ENCODE measurements around the gene LAG3. TPM values are rescaled to one million over a fixed set of nuclear protein-coding genes. Genes with fewer than 3 reads are reported as not detected.

The LAG3 gene
- polyA plus RNA-seq, 1 of the 3 experiments (the other 2 are of a cell fraction), result 0.72 TPM

DNA sequence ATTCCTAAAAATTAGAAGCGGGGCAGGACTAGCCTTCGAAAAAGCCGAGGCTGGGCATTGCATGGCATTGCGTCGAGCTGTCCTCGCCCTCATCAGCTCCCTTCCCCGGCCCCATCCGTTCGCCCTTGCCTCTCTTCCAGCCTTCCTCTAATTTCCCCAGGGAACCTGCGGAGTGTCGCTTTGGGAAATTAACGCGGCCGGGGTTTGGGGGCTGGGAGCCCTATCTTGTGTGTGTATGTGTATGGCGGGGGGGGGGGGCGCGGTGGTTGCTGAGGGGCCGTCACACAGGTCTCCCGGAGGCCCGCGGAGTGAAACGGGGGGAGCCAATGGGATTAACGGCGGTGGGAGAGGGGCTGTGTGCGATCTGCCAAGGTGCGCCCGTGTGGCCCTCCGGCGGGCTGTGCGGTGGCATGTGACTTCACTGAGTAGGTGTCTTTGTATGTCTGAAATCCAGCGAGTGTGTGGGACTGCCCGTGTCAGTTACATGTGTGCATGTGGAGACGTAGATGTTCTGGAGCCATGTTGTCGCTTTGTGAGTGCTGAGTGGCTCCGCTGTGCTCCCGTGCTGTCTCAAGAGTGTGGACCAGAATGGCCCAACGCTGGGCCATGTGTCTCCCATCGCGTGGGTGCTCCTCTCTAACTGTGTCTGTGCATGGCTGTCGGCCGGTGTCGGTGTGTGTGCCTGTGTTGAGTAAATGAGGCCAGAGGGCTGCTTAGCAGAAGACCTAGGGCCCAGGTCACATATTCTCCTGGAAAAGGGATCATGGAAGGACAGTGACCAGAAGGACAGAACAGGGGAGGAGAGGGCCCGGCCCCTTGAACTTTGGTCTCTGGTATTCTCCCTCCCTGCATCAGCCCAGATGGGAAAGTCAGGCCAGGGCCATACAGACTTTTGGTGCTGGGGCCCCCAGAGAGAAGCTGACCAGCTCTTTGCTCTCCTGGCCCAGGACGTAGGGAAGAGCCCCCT, 4.7 kb upstream of the LAG3 start:
- Histone ChIP-seq H3K9me2 (no peaks in the 10 kb centered on the region), H3K27me3 (ENCODE audit: insufficient read depth) (no peaks in the 10 kb centered on the region), H3K79me2 (ENCODE audit: insufficient read depth) (peaks cover 40% of the 10 kb centered on the region), H4K20me1 (ENCODE audit: insufficient read depth) (peaks cover 40% of the 10 kb centered on the region), H3K9me3 (no peaks in the 10 kb centered on the region), H3F3A (replicated peaks; ENCODE audit: insufficient read depth) (peaks cover 22% of the 10 kb centered on the region), H2AFZ (ENCODE audit: low read depth) (no peak overlapping the region), H3K4me3 (ENCODE audit: low read depth in 2 of 2, low read length in 1 of 2) (peak overlapping the region; percentile 82 to 93), H3K27ac (ENCODE audit: low read depth in 2 of 2, low read length in 1 of 2) (peak overlapping the region; percentile 14 to 95; a peak in 3 of 4 replicates), H3K4me2 (peak overlapping the region; percentile 96), H3K9ac (peak overlapping the region; percentile 90), H3K36me3 (replicated peaks in 1 of 2; ENCODE audit: control insufficient read depth in 1 of 2, insufficient read depth in 2 of 2, low read length in 1 of 2) (peaks cover 17 to 20% of the 10 kb centered on the region in 2 experiments), H3K4me1 (ENCODE audit: control insufficient read depth in 1 of 2, insufficient read depth in 2 of 2, low read depth in 1 of 2, low read length in 1 of 2) (peaks cover 22 to 54% of the 10 kb centered on the region in 2 experiments)
- CTCF ChIA-PET, result interaction anchor here (0.6 to 15.2 kb wide), 25 partner anchors 11 to 217 kb away, joined by 3 to 343 read pairs (median 4); partner anchors contain the start of genes COPS7A, GPR162, MLF2 and P3H3
- POLR2A ChIA-PET, result interaction anchor here (0.6 to 4.8 kb wide), 10 partner anchors 10 to 158 kb away, joined by 3 to 89 read pairs (median 5); partner anchors contain the start of genes COPS7A, GPR162 and MLF2
- peak; percentile 46 for DNase-seq
- WGBS (ENCODE audit: low lambda C conversion rate), result 2% methylated on average over 35 of the region's 44 CpGs
- TF ChIP-seq JUND (IDR thresholded peaks at IDR 0.05) (no peak), MXI1 (IDR thresholded peaks at IDR 0.05; ENCODE audit: low read depth, low read length) (peak; percentile 95), MEF2A (IDR thresholded peaks at IDR 0.05; ENCODE audit: borderline replicate concordance, low read depth) (no peak), RFX5 (IDR thresholded peaks at IDR 0.05; ENCODE audit: low read length) (no peak)
- TF ChIP-seq, protein P1, sequence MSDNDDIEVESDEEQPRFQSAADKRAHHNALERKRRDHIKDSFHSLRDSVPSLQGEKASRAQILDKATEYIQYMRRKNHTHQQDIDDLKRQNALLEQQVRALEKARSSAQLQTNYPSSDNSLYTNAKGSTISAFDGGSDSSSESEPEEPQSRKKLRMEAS (IDR thresholded peaks at IDR 0.05; ENCODE audit: low read depth), result peak; percentile 57

DNA sequence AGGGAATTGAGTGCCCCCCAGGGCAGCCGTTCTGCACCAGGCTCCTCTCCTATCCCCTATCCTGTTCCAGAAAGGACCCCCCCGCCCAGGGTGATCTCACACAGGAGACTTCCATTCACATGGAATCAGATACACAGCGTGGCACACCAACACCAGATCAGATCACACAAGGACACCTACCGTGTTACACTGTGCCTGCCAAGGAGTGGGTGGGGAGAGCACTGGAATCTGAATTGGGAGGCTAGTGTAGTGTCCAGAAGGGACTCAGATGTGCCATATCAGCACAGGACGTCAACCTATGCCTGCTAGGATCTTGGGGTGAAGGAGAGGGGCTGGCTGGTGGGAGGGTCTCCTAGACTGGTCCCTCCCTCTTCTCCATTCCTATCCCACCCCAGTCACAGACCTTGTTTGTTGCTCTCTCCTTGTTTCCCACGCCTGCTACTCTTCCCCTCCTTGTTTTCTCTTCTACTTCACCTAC, 3.8 kb upstream of the LAG3 start:
- peak overlapping the region; percentile 82 to 93 for H3K4me3 ChIP-seq (ENCODE audit: low read depth in 2 of 2, low read length in 1 of 2)
- no peak for DNase-seq
- ChIA-PET CTCF (interaction anchor here (0.8 to 15.2 kb wide), 8 partner anchors 10 to 153 kb away, joined by 3 to 343 read pairs (median 5); partner anchors contain the start of genes MLF2 and P3H3), POLR2A (interaction anchor here (1.9 to 4.8 kb wide), 3 partner anchors 9 to 45 kb away, joined by 6 to 89 read pairs (median 31); partner anchors contain the start of genes COPS7A and MLF2)
- peak overlapping the region; percentile 96 for H3K4me2 ChIP-seq
- WGBS (ENCODE audit: low lambda C conversion rate), result 25% methylated on average over 6 of the region's 6 CpGs
- no peaks in the 10 kb centered on the region for H3K9me3 ChIP-seq
- H3K79me2 ChIP-seq (ENCODE audit: insufficient read depth), result peaks cover 40% of the 10 kb centered on the region
- TF ChIP-seq, protein P1 (IDR thresholded peaks at IDR 0.05; ENCODE audit: low read depth), result 0 out of 2 replicates have a peak, but pooled peaks have one; percentile 4
- no peak for TF ChIP-seq MEF2A (IDR thresholded peaks at IDR 0.05; ENCODE audit: borderline replicate concordance, low read depth)
- TF ChIP-seq FOXJ3 (CRISPR knock-in tag; IDR thresholded peaks at IDR 0.05), result no peak
- TF ChIP-seq EP300 (IDR thresholded peaks at IDR 0.05; ENCODE audit: borderline replicate concordance in 1 of 2, low read depth in 1 of 2, low read length in 1 of 2), result no peak
- no peak for TF ChIP-seq EZH2phosphoT487 (IDR thresholded peaks at IDR 0.05; ENCODE audit: borderline replicate concordance, low read depth)
- TF ChIP-seq RCOR1 (IDR thresholded peaks at IDR 0.05; ENCODE audit: low read length), result no peak
- H3K27me3 ChIP-seq (ENCODE audit: insufficient read depth), result no peaks in the 10 kb centered on the region
- H2AFZ ChIP-seq (ENCODE audit: low read depth), result no peak overlapping the region
- H3K36me3 ChIP-seq (replicated peaks in 1 of 2; ENCODE audit: control insufficient read depth in 1 of 2, insufficient read depth in 2 of 2, low read length in 1 of 2), result peaks cover 17 to 20% of the 10 kb centered on the region in 2 experiments
- peaks cover 40% of the 10 kb centered on the region for H4K20me1 ChIP-seq (ENCODE audit: insufficient read depth)
- H3K4me1 ChIP-seq (ENCODE audit: control insufficient read depth in 1 of 2, insufficient read depth in 2 of 2, low read depth in 1 of 2, low read length in 1 of 2), result peaks cover 22 to 50% of the 10 kb centered on the region in 2 experiments
- no peaks in the 10 kb centered on the region for H3K9me2 ChIP-seq
- H3K9ac ChIP-seq, result peak overlapping the region; percentile 90
- peak overlapping the region; percentile 43 to 95; a peak in 2 of 4 replicates for H3K27ac ChIP-seq (ENCODE audit: low read depth in 2 of 2, low read length in 1 of 2)
- H3F3A ChIP-seq (replicated peaks; ENCODE audit: insufficient read depth), result peaks cover 22% of the 10 kb centered on the region
